Measurements from ENCODE around the gene PPP1R37. TPM values are rescaled to one million over a fixed set of nuclear protein-coding genes. Genes with fewer than 3 reads are reported as not detected.

PPP1R37 gene
- total RNA-seq, 1 donor, result 31.1 TPM

DNA sequence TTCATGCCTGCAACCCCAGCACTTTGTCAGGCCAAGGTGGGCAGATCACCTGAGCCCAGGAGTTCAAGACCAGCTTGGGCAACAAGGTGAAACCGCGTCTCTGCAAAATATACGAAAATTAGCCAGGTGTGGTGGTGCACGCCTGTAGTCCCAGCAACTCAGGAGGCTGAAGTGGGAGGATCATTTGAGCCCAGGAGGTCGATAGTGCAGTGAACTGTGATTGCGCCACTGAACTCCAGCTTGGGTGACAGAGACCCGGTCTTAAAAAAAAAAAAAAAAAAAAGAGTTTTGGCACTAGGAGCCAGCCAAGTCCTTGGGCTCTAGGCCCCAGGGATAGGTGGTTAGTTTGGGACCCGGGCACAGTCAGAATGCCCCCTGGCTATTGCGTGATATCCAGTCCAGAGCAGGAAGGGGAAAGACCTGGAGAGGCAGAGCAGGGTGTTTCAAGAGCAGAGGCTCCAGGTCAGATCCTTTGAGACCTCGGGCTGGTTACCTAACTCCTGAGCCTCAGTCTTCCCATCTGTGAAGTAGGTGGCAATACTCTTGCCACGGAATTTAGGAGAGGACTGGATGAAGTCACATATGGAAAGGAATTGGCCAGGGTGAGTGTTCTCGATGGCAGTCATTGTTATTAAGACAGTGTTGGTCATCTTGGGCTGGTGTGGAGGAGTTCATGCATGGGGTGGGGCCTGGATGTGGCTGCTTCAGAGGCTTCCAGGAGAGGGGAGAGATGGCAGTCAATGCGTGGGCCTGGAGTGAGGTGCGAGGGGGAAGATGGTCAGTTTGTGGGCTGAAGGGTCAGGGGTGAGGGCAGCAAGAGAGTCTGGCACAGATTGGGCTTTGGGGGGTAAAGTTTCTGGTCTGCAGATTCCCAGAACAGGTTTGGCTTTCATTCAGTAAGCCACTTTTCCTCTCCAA lies 2.8 kb downstream of the PPP1R37 start:
- DNase-seq (ENCODE audit: low read depth), result no peak
- TF ChIP-seq, protein P1, sequence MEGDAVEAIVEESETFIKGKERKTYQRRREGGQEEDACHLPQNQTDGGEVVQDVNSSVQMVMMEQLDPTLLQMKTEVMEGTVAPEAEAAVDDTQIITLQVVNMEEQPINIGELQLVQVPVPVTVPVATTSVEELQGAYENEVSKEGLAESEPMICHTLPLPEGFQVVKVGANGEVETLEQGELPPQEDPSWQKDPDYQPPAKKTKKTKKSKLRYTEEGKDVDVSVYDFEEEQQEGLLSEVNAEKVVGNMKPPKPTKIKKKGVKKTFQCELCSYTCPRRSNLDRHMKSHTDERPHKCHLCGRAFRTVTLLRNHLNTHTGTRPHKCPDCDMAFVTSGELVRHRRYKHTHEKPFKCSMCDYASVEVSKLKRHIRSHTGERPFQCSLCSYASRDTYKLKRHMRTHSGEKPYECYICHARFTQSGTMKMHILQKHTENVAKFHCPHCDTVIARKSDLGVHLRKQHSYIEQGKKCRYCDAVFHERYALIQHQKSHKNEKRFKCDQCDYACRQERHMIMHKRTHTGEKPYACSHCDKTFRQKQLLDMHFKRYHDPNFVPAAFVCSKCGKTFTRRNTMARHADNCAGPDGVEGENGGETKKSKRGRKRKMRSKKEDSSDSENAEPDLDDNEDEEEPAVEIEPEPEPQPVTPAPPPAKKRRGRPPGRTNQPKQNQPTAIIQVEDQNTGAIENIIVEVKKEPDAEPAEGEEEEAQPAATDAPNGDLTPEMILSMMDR (IDR thresholded peaks at IDR 0.05; ENCODE audit: insufficient read depth, low read depth, low read length), result no peak
- no peak overlapping the region for H3K4me3 ChIP-seq (ENCODE audit: low read depth, low read length)

- no peak for DNase-seq (ENCODE audit: low read depth)
- no peak overlapping the region for H3K4me3 ChIP-seq (ENCODE audit: low read depth, low read length)
- TF ChIP-seq, protein P1 (IDR thresholded peaks at IDR 0.05; ENCODE audit: insufficient read depth, low read depth, low read length), result no peak
Observed at GRCh38 chr19:45096700-45097099, 3.7 kb downstream of the PPP1R37 start.

DNA sequence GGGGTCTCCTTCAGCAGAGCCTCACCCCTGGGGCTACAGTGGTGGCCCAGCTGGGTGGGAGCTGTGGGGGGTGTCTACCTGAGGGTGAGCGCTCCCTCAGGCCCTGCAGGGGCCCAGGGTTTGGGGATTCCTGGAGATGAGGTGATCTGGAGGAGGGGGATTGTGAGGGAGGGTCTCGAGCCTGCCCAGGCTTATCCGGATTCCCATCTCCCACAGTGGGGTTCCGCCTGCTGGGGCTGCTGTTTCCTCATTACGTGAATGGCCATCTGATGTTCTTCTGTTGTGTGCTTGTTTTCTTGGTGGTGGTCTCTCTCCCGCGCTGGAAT lies 4.4 kb downstream of the PPP1R37 start:
- TF ChIP-seq, protein P1 (IDR thresholded peaks at IDR 0.05; ENCODE audit: insufficient read depth, low read depth, low read length), result no peak
- DNase-seq (ENCODE audit: low read depth), result no peak

DNA sequence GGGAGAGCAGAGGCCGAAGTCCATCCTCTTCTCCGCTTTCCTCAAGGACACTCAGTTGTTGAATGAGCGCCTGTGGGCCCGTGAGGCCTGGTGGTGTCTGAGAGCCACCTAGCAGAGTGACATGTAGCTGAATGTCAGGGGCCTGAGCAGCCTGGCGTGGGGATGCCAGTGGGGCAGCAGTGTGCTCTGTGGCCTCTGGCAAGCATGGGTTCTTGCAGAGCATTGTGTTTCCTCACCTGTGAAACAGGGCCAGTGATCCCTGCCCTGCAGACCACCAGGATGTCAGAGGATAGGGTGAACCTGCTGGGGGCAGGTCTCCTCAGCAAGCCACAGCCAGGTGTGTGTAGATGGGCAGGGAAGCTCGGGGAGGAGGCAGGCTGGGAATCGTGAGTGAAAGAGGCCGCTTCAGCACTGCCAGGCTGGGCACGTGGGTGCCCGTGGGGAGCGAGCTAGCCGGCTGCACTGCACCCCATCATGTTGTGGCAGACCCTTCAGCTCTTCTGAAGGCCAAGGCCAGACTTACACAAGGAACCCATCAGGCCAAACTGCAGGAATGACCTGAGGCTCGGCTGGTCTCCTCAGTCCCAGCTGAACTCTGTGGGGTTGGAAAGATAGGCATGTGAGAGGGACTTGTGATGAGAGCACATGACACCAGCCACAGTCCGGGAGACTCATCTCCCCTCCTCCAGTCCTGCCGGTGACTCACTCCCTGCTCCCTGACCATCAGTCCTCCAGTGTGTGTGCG lies 5.0 kb downstream of the PPP1R37 start:
- H3K4me3 ChIP-seq (ENCODE audit: low read depth, low read length), result peak overlapping the region; percentile 13

More for the DNA sequence above, 4.4 kb downstream of the PPP1R37 start:
- H3K4me3 ChIP-seq (ENCODE audit: low read depth, low read length), result no peak overlapping the region

DNA sequence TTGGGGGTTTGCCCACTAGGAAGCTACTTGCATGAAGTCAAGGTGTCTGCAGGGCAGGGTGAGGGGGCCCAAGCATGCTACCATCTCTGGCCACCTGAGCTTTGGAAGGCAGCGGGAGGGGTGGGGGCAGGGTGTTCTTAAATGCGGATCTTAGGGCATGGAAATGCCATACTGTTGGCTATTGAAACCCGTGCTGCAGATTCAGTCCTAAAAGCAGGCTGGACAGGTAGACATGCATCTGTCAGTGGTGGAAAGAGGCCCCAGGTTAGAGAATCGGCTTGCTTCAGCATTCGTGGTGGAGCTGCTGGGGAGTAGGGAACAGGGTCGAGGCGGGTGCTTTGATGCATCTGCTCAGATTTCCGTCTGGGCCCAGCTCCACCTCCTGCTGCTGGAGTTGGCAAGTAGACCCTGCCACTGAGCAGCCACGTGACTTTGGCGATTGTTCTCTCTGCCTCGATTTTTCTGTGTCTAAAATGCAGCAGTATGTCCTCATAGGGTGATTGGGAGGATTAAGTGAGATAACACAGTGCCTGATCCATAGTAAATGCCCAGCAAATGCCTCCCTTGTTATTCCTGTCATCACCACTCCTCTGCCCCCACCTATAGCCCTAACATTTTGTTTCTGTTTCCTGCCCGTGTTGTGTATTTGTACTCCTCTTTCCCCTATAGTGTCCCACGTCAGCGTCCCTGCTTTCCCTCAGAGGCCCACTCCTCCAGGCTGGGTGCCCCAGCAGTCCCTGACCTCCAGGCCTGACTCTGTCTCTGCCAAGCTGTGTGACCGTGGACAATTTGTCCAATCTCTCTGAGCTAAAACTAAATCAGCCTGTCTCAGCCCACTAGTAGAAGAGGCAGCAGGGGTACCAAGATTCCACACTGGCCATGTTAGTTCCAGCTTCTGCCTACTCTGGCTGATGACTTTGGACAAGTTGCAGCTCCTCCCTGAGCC lies 5.8 kb downstream of the PPP1R37 start:
- no peak overlapping the region for H3K4me3 ChIP-seq (ENCODE audit: low read depth, low read length)
- DNase-seq (ENCODE audit: low read depth), result peak; percentile 39
- TF ChIP-seq, protein P1 (IDR thresholded peaks at IDR 0.05; ENCODE audit: insufficient read depth, low read depth, low read length), result no peak

More for the DNA sequence above, 5.0 kb downstream of the PPP1R37 start:
- TF ChIP-seq, protein P1 (IDR thresholded peaks at IDR 0.05; ENCODE audit: insufficient read depth, low read depth, low read length), result no peak
- peak; percentile 96 for DNase-seq (ENCODE audit: low read depth)

Data from fibroblast of villous mesenchyme (primary cell).